Tibial nerve (tissue), 4 donors: ENCODE results near the gene ZBTB20.

Source experiments
- EP300 ChIP-seq, 2 donors: sonication (generic); formaldehyde crosslinking; IDR thresholded peaks; one replicate each; pipeline ENCODE4 v1.6.1; 2017; ENCODE audit warnings: antibody characterized with exemption in 2 of 2, mild to moderate bottlenecking in 1 of 2
- POLR2A ChIP-seq, 2 donors: fragments of 450-650 bp; IDR thresholded peaks; one replicate each; pipeline ENCODE4 v1.6.1; 2017; ENCODE audit warnings: antibody characterized with exemption in 2 of 2, mild to moderate bottlenecking in 2 of 2, moderate library complexity in 2 of 2
- TF ChIP-seq, protein P1 (sequence below), 5 experiments: fragments of 200-600 bp in 3 of 5; fragments of 450-650 bp in 2 of 5; sonication (generic) in 3 of 5; IDR thresholded peaks; one replicate each; pipeline ENCODE4 v1.5.1; 2016 to 2019; ENCODE audit warnings: antibody characterized with exemption in 5 of 5, mild to moderate bottlenecking in 3 of 5, moderate library complexity in 2 of 5

DNA sequence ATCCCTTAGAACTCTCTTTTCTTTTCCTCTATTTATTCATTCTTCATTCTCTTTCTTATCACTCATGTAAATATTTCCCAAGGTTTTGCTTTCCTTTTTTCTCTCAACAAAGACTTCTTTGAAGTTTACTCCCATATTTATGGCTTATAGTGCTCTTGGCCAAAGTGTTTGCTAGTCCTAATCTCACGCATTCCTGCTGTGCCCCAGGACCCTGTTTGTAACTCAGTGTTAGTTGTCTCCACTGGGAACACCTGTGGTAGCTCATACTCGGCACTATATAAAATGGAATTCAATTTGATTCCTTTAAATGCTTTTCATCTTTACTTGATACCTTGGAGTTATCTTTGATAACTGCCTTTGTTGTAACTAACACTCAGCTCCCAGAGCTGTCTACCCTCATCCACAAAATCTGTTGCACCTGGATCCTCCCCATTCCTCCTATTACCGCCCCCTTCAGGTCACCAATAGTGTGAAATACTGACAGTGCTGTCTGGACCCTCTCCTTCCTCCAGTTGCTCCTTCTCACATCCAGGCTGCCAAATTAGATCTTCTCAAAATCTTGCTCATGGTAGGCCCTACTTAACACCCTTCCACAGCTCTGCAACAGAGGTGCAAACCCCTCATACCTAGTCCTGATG lies 776.4 kb downstream of the ZBTB20 start:
- no peak for TF ChIP-seq EP300 (IDR thresholded peaks at IDR 0.05)
- TF ChIP-seq, protein P1, sequence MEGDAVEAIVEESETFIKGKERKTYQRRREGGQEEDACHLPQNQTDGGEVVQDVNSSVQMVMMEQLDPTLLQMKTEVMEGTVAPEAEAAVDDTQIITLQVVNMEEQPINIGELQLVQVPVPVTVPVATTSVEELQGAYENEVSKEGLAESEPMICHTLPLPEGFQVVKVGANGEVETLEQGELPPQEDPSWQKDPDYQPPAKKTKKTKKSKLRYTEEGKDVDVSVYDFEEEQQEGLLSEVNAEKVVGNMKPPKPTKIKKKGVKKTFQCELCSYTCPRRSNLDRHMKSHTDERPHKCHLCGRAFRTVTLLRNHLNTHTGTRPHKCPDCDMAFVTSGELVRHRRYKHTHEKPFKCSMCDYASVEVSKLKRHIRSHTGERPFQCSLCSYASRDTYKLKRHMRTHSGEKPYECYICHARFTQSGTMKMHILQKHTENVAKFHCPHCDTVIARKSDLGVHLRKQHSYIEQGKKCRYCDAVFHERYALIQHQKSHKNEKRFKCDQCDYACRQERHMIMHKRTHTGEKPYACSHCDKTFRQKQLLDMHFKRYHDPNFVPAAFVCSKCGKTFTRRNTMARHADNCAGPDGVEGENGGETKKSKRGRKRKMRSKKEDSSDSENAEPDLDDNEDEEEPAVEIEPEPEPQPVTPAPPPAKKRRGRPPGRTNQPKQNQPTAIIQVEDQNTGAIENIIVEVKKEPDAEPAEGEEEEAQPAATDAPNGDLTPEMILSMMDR (IDR thresholded peaks at IDR 0.05) = no peak
- TF ChIP-seq POLR2A (IDR thresholded peaks at IDR 0.05) = no peak
